Sigmoid colon (tissue), 4 donors: ENCODE measurements around the gene PDE4D.

Experiments used
- EP300 ChIP-seq, 4 donors: sonication (generic); formaldehyde crosslinking; IDR thresholded peaks; one replicate each; pipeline ENCODE4 v1.6.1; 2017; ENCODE audit warnings: antibody characterized with exemption in 4 of 4
- POLR2A ChIP-seq, 2 donors: fragments of 450-650 bp; IDR thresholded peaks; one replicate each; pipeline ENCODE4 v1.6.1; 2016; ENCODE audit warnings: antibody characterized with exemption in 2 of 2, mild to moderate bottlenecking in 2 of 2, moderate library complexity in 2 of 2
- POLR2AphosphoS5 ChIP-seq, 4 donors: sonication (generic); formaldehyde crosslinking; IDR thresholded peaks; one replicate each; pipeline ENCODE4 v1.6.1; 2017; ENCODE audit warnings: antibody characterized with exemption in 4 of 4
- TF ChIP-seq, protein P1 (sequence below), 4 experiments: fragments of 450-650 bp in 3 of 4; fragments of 200-600 bp in 1 of 4; IDR thresholded peaks; one replicate each; pipeline ENCODE4 v1.5.1; 2016 to 2019; ENCODE audit warnings: antibody characterized with exemption in 4 of 4, mild to moderate bottlenecking in 3 of 4, moderate library complexity in 2 of 4

DNA sequence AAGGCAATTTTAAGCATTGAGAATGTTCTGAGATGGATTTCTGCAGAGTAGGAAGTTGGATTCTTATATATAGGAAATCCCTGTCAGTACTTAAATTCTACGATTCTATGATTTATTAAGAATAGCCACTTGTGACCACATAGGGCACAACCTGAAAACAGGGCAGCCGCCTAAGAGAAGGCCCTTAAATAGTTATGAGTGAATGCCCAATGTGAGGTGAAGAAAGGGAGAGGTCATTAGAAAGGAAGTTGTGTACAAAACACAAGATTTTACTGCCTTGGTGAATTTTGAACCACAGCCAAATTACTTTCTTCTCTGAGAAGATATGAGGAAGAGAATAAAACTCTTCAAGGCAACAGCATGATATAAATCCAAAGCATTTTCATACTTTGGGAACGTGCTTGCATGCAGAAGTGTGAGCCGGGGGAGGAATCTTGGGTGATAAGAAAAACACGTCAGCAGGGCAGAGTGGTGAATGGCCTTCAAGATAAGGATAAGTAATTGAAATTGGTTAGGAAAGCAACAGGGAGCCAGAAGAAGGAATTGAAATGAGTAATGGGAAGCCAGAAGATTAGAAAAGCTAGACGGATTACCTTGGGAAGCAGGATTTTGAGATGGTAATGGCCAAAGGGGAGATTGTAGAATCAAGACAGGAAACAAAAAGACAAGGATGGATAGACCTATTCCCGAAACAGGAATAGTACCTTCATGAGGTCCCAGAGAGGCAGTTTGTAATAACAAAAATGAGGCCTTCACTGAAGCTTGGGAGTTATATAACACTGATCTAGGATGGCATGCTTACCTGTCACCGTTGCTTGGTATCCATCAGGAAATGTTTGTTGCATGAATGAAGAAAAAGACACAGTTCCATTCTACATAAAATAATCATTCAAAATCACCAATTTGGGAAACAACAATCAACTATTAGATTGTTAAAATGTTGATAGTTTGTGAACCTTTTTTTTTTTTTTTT, 244.3 kb downstream of the PDE4D start:
- TF ChIP-seq, protein P1, sequence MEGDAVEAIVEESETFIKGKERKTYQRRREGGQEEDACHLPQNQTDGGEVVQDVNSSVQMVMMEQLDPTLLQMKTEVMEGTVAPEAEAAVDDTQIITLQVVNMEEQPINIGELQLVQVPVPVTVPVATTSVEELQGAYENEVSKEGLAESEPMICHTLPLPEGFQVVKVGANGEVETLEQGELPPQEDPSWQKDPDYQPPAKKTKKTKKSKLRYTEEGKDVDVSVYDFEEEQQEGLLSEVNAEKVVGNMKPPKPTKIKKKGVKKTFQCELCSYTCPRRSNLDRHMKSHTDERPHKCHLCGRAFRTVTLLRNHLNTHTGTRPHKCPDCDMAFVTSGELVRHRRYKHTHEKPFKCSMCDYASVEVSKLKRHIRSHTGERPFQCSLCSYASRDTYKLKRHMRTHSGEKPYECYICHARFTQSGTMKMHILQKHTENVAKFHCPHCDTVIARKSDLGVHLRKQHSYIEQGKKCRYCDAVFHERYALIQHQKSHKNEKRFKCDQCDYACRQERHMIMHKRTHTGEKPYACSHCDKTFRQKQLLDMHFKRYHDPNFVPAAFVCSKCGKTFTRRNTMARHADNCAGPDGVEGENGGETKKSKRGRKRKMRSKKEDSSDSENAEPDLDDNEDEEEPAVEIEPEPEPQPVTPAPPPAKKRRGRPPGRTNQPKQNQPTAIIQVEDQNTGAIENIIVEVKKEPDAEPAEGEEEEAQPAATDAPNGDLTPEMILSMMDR (IDR thresholded peaks at IDR 0.05): no peak
- TF ChIP-seq POLR2A (IDR thresholded peaks at IDR 0.05) (no peak), EP300 (IDR thresholded peaks at IDR 0.05) (no peak), POLR2AphosphoS5 (IDR thresholded peaks at IDR 0.05) (no peak)
